Ectodermal cell (in vitro differentiated cells): ENCODE data around the gene DDHD1. TPM values are rescaled to one million over a fixed set of nuclear protein-coding genes. Genes with fewer than 3 reads are reported as not detected.
"Not testable (repeated sequence)": the region's sequence is repeated elsewhere in the genome, so short reads cannot be mapped to it uniquely, and the experiment has no call there.

ENCODE experiments used
- H3K27ac ChIP-seq: 2 replicates; pipeline ENCODE4 v1.7.0; 2013; ENCODE audit warnings: mild to moderate bottlenecking, low read depth, low read length; ENCODE audit not compliant: insufficient read depth, poor library complexity, severe bottlenecking
- H3K27me3 ChIP-seq: 2 replicates; pipeline ENCODE4 v1.7.0; 2013; ENCODE audit warnings: mild to moderate bottlenecking, low read length; ENCODE audit not compliant: insufficient read depth, control insufficient read depth, poor library complexity, severe bottlenecking
- H3K36me3 ChIP-seq: one replicate; pipeline ENCODE4 v1.7.0; 2013; ENCODE audit warnings: low read length; ENCODE audit not compliant: control insufficient read depth, insufficient read depth
- H3K4me1 ChIP-seq: one replicate; pipeline ENCODE4 v1.7.0; 2013; ENCODE audit warnings: low read length; ENCODE audit not compliant: control insufficient read depth, insufficient read depth
- H3K4me3 ChIP-seq: 2 replicates; pipeline ENCODE4 v1.7.0; 2013; ENCODE audit warnings: low read depth, low read length, control low read depth; ENCODE audit not compliant: insufficient read depth
- H3K9me3 ChIP-seq: 2 replicates; pipeline ENCODE4 v1.7.0; 2013; ENCODE audit warnings: mild to moderate bottlenecking, low read length, moderate library complexity; ENCODE audit not compliant: control insufficient read depth
- WGBS, 2 experiments: methylation state at CpG; one replicate each; pipeline ENCODE4 v1.1.7; 2013; ENCODE audit warnings: missing lambda C conversion rate in 2 of 2; 5-methylcytosine and 5-hydroxymethylcytosine counted together
- polyA plus RNA-seq, 4 experiments: library from polyadenylated mRNA; stranded (reverse); fragments of 50-300 nt; gene quantifications; one replicate each; pipeline ENCODE4 v1.2.3, GENCODE V29; 2013

Gene DDHD1
- polyA plus RNA-seq (2013, experiment 1 of 4): 10.7 TPM
- polyA plus RNA-seq (2013, experiment 2 of 4): 14.1 TPM
- polyA plus RNA-seq (2013, experiment 3 of 4): 8.6 TPM
- polyA plus RNA-seq (2013, experiment 4 of 4): 11.8 TPM

DNA sequence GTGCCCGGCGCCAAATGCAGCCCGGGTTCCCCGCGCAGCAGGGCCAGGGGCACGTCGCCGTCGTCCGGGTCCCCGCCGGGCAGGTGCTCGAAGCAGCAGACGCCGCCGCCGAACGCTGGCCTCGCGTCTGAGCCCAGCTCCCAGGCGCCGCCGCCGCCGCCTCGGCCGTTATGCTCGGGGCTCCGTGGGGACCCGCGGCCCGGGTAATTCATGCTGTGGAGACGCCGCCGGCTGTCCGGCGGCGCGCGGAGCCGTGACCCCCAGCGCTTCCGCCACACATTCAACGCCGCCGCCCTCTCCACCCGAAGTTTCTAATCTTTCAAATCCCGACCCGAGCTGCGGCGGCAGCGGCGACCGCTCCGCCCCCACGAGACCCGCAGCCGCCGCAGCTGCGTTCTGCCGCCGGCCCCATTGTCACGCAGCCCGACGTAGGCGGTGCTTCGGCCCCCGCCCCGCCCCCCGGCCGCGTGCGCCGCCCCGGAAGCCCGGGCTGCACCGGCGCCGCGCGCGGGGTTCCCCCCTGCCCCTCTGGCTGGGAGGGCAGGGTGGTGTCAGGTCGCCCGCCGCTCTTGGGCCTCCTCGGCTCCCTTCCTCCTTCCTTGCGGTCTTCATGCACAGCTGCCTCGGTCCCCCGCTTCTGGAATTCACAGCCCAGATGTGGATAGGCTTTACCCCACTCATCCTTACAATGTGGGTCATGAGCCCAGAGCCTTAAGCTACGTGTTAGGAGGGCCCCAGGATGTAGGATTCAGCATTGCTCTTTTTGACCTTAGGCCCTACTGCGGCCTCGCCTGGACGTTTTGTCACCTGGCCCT is at the start of gene DDHD1:
TSS of gene DDHD1 (minus strand) at position 437 of the 815 bp plus-strand sequence. CDS start at position 212, 225 bp downstream.
- no peaks in the 10 kb centered on the region for H3K9me3 ChIP-seq
- H3K4me3 ChIP-seq: peak within 1 kb of the TSS; percentile 90
- peaks cover 4% of the 10 kb centered on the region for H3K4me1 ChIP-seq
- H3K27ac ChIP-seq: peak within 1 kb of the TSS; percentile 62
- 3% methylated on average over 93 of the region's 93 CpGs for WGBS, 2 experiments
- H3K27me3 ChIP-seq: peaks cover 4% of the 10 kb centered on the region
- H3K36me3 ChIP-seq: no peaks in the 10 kb centered on the region

GRCh38 chr14:53195949-53196348 is 42.8 kb upstream of the DDHD1 start:
- Histone ChIP-seq H3K4me1 (no peaks in the 10 kb centered on the region), H3K27ac (no peak overlapping the region), H3K27me3 (no peaks in the 10 kb centered on the region), H3K9me3 (no peaks in the 10 kb centered on the region), H3K4me3 (no peak overlapping the region), H3K36me3 (no peaks in the 10 kb centered on the region)
- 94% methylated on average over 5 of the region's 5 CpGs for WGBS, 2 experiments

- Histone ChIP-seq H3K27me3 (no peaks in the 10 kb centered on the region), H3K36me3 (no peaks in the 10 kb centered on the region), H3K4me3 (no peak overlapping the region), H3K27ac (no peak overlapping the region), H3K4me1 (no peaks in the 10 kb centered on the region), H3K9me3 (no peaks in the 10 kb centered on the region)
- WGBS, 2 experiments: 83 to 93% methylated on average over 7 of the region's 7 CpGs
These were observed 40.1 kb upstream of the DDHD1 start for GRCh38 chr14:53193193-53193592.

DNA sequence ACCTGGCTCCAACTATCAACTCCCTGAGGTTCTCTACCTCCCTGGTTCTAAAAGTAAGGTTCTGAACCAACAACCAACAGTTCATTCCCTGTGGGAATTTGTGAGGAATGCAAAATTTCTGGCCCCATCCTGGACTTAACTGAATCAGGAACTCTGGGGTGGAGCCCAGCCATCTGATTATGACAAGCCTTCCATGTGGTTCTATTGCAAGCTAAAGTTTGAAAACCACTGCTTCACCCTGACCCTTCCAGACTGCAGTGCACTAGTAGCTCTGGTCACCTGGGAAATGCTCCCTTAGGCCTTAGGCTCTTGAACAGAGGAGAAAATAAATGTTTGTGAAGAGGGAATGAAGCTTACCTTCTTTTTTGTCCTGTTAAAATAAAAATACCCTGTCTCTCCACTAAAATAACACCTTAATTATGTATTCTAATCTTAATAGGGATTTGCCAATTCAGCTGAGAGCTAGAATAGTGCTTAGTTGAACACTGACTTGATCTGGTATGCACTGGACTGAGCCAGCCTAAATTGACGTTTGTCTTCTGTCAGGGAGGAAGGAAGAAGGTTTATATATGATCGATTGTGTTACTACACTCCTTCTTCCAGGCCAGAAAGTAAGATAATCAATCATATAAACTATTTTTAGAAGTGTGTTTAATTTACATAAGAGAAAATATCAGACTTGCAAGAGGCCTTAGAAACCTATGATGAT is 39.1 kb upstream of the DDHD1 start:
- Histone ChIP-seq H3K27me3 (no peaks in the 10 kb centered on the region), H3K4me3 (no peak overlapping the region), H3K27ac (no peak overlapping the region), H3K36me3 (no peaks in the 10 kb centered on the region), H3K4me1 (no peaks in the 10 kb centered on the region), H3K9me3 (no peaks in the 10 kb centered on the region)
- 92% methylated on average over 1 of the region's 2 CpGs; no CpG with 5 or more reads in 1 of the 2 experiments for WGBS, 2 experiments

DNA sequence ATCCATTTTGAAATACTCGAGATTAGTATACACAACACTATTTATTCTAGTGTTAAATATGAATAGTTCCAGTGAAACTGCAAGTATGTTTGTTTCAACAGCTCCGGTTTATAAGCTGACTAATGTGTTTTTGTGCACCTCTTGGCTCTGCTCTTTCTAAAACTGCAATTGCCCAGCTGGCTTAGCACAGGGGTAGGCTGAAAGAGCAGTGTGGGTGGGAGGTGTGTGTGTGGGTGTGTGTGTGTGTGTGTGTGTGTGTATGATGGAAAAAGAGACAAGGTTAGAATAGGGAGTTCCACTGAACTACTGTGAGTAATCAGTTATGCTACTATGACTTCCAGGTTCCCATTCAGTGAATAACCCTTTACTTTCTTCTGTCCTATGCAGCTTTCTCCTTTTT is 37.8 kb upstream of the DDHD1 start:
- no peaks in the 10 kb centered on the region for H3K36me3 ChIP-seq
- H3K4me3 ChIP-seq: no peak overlapping the region
- H3K27me3 ChIP-seq: no peaks in the 10 kb centered on the region
- no peak overlapping the region for H3K27ac ChIP-seq
- H3K9me3 ChIP-seq: no peaks in the 10 kb centered on the region
- 95 to 99% methylated on average over 1 to 2 of the region's 2 CpGs for WGBS, 2 experiments
- no peaks in the 10 kb centered on the region for H3K4me1 ChIP-seq

DNA sequence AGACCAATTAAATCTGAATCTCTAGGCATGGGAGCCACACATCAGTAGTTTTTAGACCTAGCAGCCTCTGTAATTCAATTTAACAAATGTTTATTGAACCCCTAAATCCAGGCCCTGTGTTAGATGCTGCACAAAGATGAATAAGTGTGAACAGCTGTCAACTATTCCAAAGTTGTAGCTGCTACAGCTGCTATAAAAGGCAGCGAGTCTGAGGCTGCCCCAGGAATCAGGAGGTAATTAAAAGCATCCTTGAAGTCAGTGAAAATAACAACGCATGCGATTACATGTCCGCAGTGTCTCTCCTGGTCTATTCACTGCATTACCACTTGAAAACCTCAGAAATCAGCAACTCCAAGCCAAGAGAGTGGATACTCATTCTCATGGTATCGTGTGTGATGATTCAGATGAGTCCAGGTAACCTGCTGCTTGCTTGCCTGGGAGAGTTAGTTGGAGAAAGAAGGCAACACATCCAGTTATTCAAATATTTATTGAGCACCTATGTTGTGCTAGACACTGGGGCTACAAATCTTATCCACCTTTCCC is 34.9 kb upstream of the DDHD1 start:
- WGBS, 2 experiments: 93 to 94% methylated on average over 4 to 5 of the region's 5 CpGs
- Histone ChIP-seq H3K36me3 (no peaks in the 10 kb centered on the region), H3K27ac (no peak overlapping the region), H3K4me3 (no peak overlapping the region), H3K27me3 (no peaks in the 10 kb centered on the region), H3K9me3 (no peaks in the 10 kb centered on the region), H3K4me1 (no peaks in the 10 kb centered on the region)

- H3K4me1 ChIP-seq: no peaks in the 10 kb centered on the region
- H3K27me3 ChIP-seq: no peaks in the 10 kb centered on the region
- no peak overlapping the region for H3K27ac ChIP-seq
- 80 to 100% methylated on average over 1 of the region's 1 CpG for WGBS, 2 experiments
- H3K9me3 ChIP-seq: no peaks in the 10 kb centered on the region
- H3K4me3 ChIP-seq: no peak overlapping the region
- H3K36me3 ChIP-seq: no peaks in the 10 kb centered on the region
These were observed 33.4 kb upstream of the DDHD1 start for GRCh38 chr14:53186532-53186931.

DNA sequence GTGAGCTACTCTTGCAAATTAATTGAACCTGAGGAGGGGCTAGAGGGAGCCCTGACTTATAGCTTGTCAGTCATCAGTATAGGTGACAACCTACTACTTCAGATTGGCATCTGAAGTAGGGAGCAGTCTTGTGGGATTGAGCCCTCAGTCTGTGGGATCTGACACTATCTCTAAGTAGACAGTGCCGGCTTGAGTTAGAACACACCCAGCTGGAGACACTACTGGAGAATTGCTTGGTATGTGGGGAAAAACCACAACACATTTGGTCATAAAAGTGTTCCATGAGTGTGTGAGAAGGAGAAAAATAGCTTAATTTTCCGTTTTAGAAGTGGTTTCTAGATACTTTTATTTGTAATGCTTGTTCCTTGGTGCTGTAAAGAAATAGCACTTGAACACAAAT is 30.5 kb upstream of the DDHD1 start:
- WGBS, 2 experiments: 84 to 91% methylated on average over 2 of the region's 2 CpGs
- no peaks in the 10 kb centered on the region for H3K4me1 ChIP-seq
- H3K27me3 ChIP-seq: no peaks in the 10 kb centered on the region
- peaks cover 2% of the 10 kb centered on the region for H3K9me3 ChIP-seq
- H3K27ac ChIP-seq: no peak overlapping the region
- no peak overlapping the region for H3K4me3 ChIP-seq
- H3K36me3 ChIP-seq: no peaks in the 10 kb centered on the region

GRCh38 chr14:53183056-53183455 is 29.9 kb upstream of the DDHD1 start:
- no peak overlapping the region for H3K27ac ChIP-seq

DNA sequence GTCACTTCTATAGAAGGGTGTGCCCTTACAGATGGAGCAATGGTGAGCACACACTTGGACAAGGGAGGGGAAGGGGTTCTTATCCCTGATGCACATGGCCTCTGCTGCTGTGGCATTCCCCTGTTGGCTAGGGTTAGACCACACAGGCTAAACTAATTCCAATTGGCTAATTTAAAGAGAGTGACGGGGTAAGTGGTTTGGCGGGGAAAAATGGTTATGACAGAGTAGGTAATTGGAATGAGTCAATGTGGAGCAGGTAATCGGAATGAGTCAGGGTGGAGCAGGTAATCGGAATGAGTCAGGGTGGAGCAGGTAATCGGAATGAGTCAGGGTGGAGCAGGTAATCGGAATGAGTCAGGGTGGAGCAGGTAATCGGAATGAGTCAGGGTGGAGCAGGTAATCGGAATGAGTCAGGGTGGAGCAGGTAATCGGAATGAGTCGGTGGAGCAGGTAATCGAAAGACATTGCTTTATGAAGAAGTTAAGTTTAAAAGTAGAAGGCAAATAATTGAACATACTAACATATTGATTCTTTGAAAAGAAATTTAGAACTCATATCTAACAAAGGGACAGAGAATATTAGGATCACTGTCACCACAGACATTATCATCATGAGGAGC is 28.4 kb upstream of the DDHD1 start:
- H3K27ac ChIP-seq, H3K4me1 ChIP-seq, H3K27me3 ChIP-seq, H3K36me3 ChIP-seq, H3K4me3 ChIP-seq, H3K9me3 ChIP-seq: not testable (repeated sequence)
- 98 to 100% methylated on average over 4 to 7 of the region's 11 CpGs for WGBS, 2 experiments

More at GRCh38 chr14:53183056-53183455, 29.9 kb upstream of the DDHD1 start:
- Histone ChIP-seq H3K4me1 (no peaks in the 10 kb centered on the region), H3K27me3 (no peaks in the 10 kb centered on the region), H3K9me3 (peaks cover 2% of the 10 kb centered on the region), H3K36me3 (no peaks in the 10 kb centered on the region), H3K4me3 (no peak overlapping the region)
- 73 to 89% methylated on average over 2 of the region's 2 CpGs for WGBS, 2 experiments
